GM23248 (cell line): ENCODE measurements around the gene VEGFC.

Experiments
- EZH2 ChIP-seq: fragments of 200-600 bp; sonication (generic); IDR thresholded peaks from 2 replicates; pipeline ENCODE4 v1.6.1; 2018; ENCODE audit warnings: antibody characterized with exemption, mild to moderate bottlenecking; ENCODE audit not compliant: insufficient read depth, poor library complexity, severe bottlenecking
- EZH2phosphoT487 ChIP-seq: fragments of 200-600 bp; sonication (generic); IDR thresholded peaks from 2 replicates; pipeline ENCODE4 v1.6.1; 2018; ENCODE audit warnings: antibody characterized with exemption, moderate library complexity, mild to moderate bottlenecking, low read depth; ENCODE audit not compliant: insufficient read depth

GRCh38 chr4:176729489-176729888, 63.2 kb downstream of the VEGFC start:
- TF ChIP-seq EZH2 (no peak), EZH2phosphoT487 (no peak)
